ENCODE results near the gene ACAP1. TPM values are rescaled to one million over a fixed set of nuclear protein-coding genes. Genes with fewer than 3 reads are reported as not detected.

The ACAP1 gene
- polyA plus RNA-seq, 5 donors: 5.5 to 9.9 (median 7.5) TPM

DNA sequence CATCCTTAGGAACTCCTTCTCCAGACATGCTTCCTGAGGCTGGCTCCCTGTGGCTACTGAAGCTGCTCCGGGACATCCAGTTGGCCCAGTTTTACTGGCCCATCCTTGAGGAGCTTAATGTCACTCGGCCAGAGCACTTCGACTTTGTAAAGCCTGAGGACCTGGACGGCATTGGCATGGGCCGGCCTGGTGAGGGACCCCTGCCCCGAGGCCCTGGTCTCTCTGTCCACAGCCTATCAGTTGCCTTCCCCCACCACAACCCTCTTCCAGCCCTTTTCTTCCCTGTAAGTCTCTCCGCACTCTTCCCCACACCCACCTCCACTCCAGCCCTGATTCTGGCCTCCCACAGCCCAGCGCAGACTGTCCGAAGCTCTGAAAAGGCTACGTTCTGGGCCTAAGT lies 46.6 kb downstream of the ACAP1 start:
- no peak for DNase-seq

DNA sequence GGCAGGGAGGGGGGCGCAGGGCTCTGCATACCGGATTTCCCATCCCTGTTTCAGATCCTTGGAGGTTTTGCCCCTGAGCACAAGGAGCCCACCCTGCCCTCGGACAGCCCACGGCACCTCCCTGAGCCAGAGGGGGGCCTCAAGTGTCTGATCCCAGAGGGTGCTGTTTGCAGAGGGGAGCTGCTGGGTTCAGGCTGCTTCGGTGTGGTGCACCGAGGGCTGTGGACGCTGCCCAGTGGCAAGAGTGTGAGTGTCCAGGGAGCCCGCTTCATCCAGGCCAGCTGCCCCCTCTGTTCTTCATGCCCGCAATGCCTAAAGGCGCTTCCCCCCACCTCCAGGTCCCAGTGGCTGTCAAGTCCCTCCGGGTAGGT lies 47.0 kb downstream of the ACAP1 start:
- no peak for DNase-seq

DNA sequence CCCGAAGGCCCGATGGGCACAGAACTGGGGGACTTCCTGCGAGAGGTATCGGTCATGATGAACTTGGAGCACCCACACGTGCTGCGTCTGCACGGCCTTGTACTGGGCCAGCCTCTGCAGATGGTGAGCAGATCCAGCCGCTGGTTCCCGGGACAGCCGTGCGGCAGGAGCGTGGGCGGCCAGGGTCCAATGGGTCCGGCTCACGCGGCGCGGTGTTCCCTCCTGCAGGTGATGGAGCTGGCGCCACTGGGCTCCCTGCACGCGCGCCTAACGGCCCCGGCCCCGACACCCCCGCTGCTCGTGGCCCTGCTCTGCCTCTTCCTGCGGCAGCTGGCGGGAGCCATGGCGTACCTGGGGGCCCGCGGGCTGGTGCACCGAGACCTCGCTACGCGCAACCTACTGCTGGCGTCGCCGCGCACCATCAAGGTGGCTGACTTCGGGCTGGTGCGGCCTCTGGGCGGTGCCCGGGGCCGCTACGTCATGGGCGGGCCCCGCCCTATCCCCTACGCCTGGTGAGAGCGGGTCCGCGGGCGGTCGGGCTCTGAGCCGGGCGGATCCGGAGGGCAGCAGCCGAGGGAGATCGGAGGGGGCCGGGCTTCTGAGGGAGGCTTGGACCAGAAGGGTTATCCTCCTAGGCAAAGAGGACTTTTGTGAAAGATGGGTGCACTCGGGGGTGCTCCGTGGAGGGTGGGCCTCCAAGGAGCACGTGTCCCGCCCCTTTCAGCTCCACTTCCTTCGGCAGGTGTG lies 47.6 kb downstream of the ACAP1 start:
- peak in 1 of 2 donors; percentile 59 for DNase-seq

GRCh38 chr17:7384489-7385081 lies 48.3 kb downstream of the ACAP1 start:
- no peak for DNase-seq

- no peak for DNase-seq
These were observed 52.5 kb downstream of the ACAP1 start for GRCh38 chr17:7388856-7389255.

DNA sequence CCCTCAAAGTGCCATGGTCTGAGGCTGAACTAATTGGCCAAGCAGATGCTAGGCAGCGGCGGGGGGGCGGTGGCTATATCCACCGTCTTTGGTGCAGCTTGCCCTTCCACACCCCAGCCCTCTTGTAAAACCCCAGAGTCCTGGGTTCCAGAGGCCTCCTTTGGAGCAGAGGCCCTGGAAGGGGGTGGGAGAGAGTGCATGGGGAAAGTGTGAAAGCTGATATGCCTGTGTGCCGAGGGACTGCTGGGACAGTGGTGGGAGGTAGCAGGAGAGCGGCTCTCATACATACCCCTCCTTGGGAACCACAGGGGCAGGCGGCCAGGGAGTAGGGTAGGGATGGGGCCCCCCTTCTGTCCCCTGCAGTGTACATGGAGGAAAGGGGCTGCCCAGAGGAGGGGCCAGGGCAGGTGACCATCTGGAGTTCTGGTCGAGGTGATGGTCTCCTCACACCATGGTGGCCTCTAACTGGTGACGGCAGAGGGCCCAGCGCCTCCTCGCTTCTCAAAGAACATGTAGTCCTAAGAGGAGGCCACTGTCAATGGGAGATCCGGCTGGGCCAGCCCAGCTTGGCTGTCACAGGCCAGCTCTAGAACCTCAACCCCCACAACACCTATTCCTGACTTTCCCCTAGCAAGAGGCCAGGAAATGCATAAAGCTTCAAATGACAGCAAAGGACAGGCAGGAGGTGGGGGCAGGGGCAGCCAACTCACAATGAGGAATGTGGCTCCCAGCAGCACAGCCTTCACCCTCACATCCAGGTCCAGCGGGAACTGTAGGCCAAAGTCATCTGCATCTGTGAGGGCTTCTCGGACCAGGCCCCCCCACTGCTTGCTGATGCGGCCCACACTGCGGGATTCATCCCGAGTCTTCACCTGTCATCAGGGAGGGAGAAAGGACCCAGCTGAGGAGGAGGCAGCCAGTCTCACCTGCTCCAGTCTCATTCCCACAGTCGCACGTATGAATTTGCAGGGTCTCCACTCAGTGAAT lies 53.9 kb downstream of the ACAP1 start:
- DNase-seq: no peak

GRCh38 chr17:7391307-7391706 lies 55.0 kb downstream of the ACAP1 start:
- no peak for DNase-seq

DNA sequence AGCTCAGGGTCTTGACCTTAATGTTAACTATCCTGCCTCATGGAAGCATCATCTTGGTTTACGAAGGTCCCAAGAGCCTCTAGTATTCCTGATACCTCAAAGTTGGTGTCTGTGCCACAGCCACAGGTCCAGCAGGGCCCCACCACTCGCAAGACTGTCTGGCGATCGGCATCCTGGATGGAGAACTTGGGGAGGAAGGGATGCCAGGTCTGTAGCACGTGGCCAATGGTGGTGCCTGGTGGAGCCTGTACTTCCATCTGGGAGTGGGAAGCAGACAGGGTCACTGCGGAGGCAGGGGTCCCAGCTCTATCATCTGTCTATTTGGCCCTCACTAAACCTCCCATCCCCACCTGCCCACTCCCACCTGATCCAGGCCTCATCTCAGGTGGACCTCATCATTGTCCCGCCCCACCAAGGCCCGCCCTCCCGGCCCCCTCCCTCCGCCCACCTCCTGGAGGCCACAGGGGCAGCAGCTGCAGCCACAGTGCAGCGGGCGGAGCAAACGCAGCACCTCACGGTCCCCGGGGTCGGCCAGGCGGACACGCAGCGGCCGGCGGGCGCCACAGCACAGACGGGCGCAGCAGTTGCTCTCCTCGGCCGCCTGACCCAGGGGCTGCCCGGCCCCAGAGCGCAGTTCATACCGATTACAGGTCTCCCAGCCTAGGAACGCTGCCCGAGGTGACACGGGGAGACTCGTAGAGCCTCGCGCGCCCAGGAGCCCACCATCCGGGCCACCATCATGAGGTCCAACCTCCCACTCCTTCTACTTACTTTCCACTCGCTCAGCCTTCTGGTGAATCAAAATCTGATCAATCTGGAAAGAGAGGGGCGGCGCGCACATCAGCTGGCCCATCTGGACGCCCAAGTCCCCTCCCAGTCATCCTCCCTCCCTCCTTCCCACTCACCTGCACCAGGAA lies 56.6 kb downstream of the ACAP1 start:
- DNase-seq: no peak

- no peak for DNase-seq
These were observed 57.5 kb downstream of the ACAP1 start for GRCh38 chr17:7393613-7394451.

- peak; percentile 84 for DNase-seq
These were observed 58.3 kb downstream of the ACAP1 start, which contains the start of gene PLSCR3 for GRCh38 chr17:7394452-7395191. PLSCR3 (minus strand) TSS chr17:7394525; CDS start chr17:7394110, 415 bp downstream.

DNA sequence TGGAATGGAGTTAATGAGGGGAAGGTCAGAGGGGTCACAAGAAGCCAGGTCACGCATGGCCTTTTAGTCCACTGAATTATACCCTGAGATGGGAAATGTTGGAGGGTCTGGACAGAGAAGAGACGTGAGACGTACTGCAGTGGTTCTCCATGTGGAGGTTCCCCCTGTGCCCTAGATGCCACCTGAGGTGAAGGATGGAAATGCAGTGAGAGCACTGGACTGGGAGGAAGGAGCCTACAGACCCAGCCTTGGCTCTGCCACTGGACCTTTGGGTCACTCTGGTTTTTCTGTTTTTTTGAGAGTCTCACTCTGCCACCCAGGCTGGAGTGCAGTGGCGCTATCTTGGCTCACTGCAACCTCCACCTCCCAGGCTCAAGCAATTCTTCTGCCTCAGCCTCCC lies 59.8 kb downstream of the ACAP1 start:
- no peak for DNase-seq

DNA sequence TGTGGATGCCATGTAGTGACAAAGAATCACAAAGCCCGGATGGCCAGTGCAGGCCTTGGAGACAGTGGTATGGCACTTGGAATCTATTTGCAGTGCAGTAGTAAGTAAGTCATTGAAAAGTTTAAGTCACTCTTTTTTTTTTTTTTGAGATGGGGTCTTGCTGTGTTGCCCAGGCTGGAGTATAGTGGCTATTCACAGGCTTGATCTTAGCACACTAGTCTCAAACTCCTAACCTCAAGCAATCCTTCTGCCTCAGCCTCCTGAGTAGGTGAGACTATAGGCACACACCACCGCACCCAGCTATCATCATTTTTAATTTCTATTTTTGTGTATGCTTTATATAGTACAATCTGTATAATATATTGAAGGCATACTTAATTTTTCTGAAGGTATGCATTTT lies 62.3 kb downstream of the ACAP1 start:
- no peak for DNase-seq

Other genes starting within 250 kb of the ACAP1 start
- 1 to 10 TPM in 1 of 5 donors, under 1 TPM in 4; 0.31 to 2.1 (median 0.72) TPM for gene ASGR2, start 221.7 kb upstream of the ACAP1 start, polyA plus RNA-seq (ENCODE audit: insufficient read depth in 1 of 5, insufficient read length in 5 of 5, low replicate concordance in 1 of 5)
- gene ASGR1, start 157.2 kb upstream of the ACAP1 start, polyA plus RNA-seq (ENCODE audit: insufficient read depth in 1 of 5, insufficient read length in 5 of 5, low replicate concordance in 1 of 5): 10 to 100 TPM in 3 of 5 donors, 1 to 10 TPM in 2; 7.2 to 11.9 (median 10.4) TPM
- 10 to 100 TPM; 33.6 to 62.3 (median 45.4) TPM for gene DLG4, start 116.7 kb upstream of the ACAP1 start, polyA plus RNA-seq (ENCODE audit: insufficient read depth in 1 of 5, insufficient read length in 5 of 5, low replicate concordance in 1 of 5)
- 100 to 1,000 TPM; 289 to 380 (median 360) TPM for gene ACADVL, start 116.6 kb upstream of the ACAP1 start, polyA plus RNA-seq (ENCODE audit: insufficient read depth in 1 of 5, insufficient read length in 5 of 5, low replicate concordance in 1 of 5)
- gene DVL2, start 102.0 kb upstream of the ACAP1 start, polyA plus RNA-seq (ENCODE audit: insufficient read depth in 1 of 5, insufficient read length in 5 of 5, low replicate concordance in 1 of 5): 10 to 100 TPM; 42.5 to 62.9 (median 56.0) TPM
- 10 to 100 TPM; 32.7 to 58.8 (median 46.7) TPM for gene PHF23, start 97.1 kb upstream of the ACAP1 start, polyA plus RNA-seq (ENCODE audit: insufficient read depth in 1 of 5, insufficient read length in 5 of 5, low replicate concordance in 1 of 5)
- 100 to 1,000 TPM; 375 to 529 (median 415) TPM for gene GABARAP, start 94.1 kb upstream of the ACAP1 start, polyA plus RNA-seq (ENCODE audit: insufficient read depth in 1 of 5, insufficient read length in 5 of 5, low replicate concordance in 1 of 5)
- 100 to 1,000 TPM; 128 to 156 (median 146) TPM for gene CTDNEP1, start 84.8 kb upstream of the ACAP1 start, polyA plus RNA-seq (ENCODE audit: insufficient read depth in 1 of 5, insufficient read length in 5 of 5, low replicate concordance in 1 of 5)
- 10 to 100 TPM; 36.6 to 49.7 (median 40.6) TPM for gene ELP5, start 84.3 kb upstream of the ACAP1 start, polyA plus RNA-seq (ENCODE audit: insufficient read depth in 1 of 5, insufficient read length in 5 of 5, low replicate concordance in 1 of 5)
- gene CLDN7, start 74.1 kb upstream of the ACAP1 start, polyA plus RNA-seq (ENCODE audit: insufficient read depth in 1 of 5, insufficient read length in 5 of 5, low replicate concordance in 1 of 5): 10 to 100 TPM; 22.3 to 35.1 (median 33.6) TPM
- 1 to 10 TPM in 4 of 5 donors, under 1 TPM in 1; 0.80 to 2.7 (median 1.2) TPM for gene SLC2A4, start 54.8 kb upstream of the ACAP1 start, polyA plus RNA-seq (ENCODE audit: insufficient read depth in 1 of 5, insufficient read length in 5 of 5, low replicate concordance in 1 of 5)
- gene YBX2, start 41.9 kb upstream of the ACAP1 start, polyA plus RNA-seq (ENCODE audit: insufficient read depth in 1 of 5, insufficient read length in 5 of 5, low replicate concordance in 1 of 5): 1 to 10 TPM; 1.2 to 2.4 (median 1.4) TPM
- gene EIF5A, start 28.9 kb upstream of the ACAP1 start, polyA plus RNA-seq (ENCODE audit: insufficient read depth in 1 of 5, insufficient read length in 5 of 5, low replicate concordance in 1 of 5): 100 to 1,000 TPM; 224 to 373 (median 229) TPM
- gene GPS2, start 21.2 kb upstream of the ACAP1 start, polyA plus RNA-seq (ENCODE audit: insufficient read depth in 1 of 5, insufficient read length in 5 of 5, low replicate concordance in 1 of 5): 10 to 100 TPM; 65.7 to 91.2 (median 81.3) TPM
- 10 to 100 TPM; 19.7 to 31.2 (median 28.1) TPM for gene NEURL4, start 7.2 kb upstream of the ACAP1 start, polyA plus RNA-seq (ENCODE audit: insufficient read depth in 1 of 5, insufficient read length in 5 of 5, low replicate concordance in 1 of 5)
- gene KCTD11, start 15.6 kb downstream of the ACAP1 start, polyA plus RNA-seq (ENCODE audit: insufficient read depth in 1 of 5, insufficient read length in 5 of 5, low replicate concordance in 1 of 5): 10 to 100 TPM in 3 of 5 donors, 1 to 10 TPM in 2; 9.6 to 13.9 (median 10.3) TPM
- not detected for gene TMEM95, start 18.6 kb downstream of the ACAP1 start, polyA plus RNA-seq (ENCODE audit: insufficient read depth in 1 of 5, insufficient read length in 5 of 5, low replicate concordance in 1 of 5)
- 1 to 10 TPM; 5.1 to 6.8 (median 6.7) TPM for gene TNK1, start 44.6 kb downstream of the ACAP1 start, polyA plus RNA-seq (ENCODE audit: insufficient read depth in 1 of 5, insufficient read length in 5 of 5, low replicate concordance in 1 of 5)
- 10 to 100 TPM; 39.3 to 74.6 (median 57.6) TPM for gene PLSCR3, start 58.0 kb downstream of the ACAP1 start, polyA plus RNA-seq (ENCODE audit: insufficient read depth in 1 of 5, insufficient read length in 5 of 5, low replicate concordance in 1 of 5)
- 10 to 100 TPM; 67.5 to 86.1 (median 74.5) TPM for gene TMEM256, start 67.6 kb downstream of the ACAP1 start, polyA plus RNA-seq (ENCODE audit: insufficient read depth in 1 of 5, insufficient read length in 5 of 5, low replicate concordance in 1 of 5)
- gene NLGN2, start 71.3 kb downstream of the ACAP1 start, polyA plus RNA-seq (ENCODE audit: insufficient read depth in 1 of 5, insufficient read length in 5 of 5, low replicate concordance in 1 of 5): 10 to 100 TPM; 22.6 to 36.3 (median 31.7) TPM
- gene SPEM1, start 83.8 kb downstream of the ACAP1 start, polyA plus RNA-seq (ENCODE audit: insufficient read depth in 1 of 5, insufficient read length in 5 of 5, low replicate concordance in 1 of 5): not detected
- not detected for gene SPEM2, start 89.1 kb downstream of the ACAP1 start, polyA plus RNA-seq (ENCODE audit: insufficient read depth in 1 of 5, insufficient read length in 5 of 5, low replicate concordance in 1 of 5)
- not detected for gene SPEM3, start 92.3 kb downstream of the ACAP1 start, polyA plus RNA-seq (ENCODE audit: insufficient read depth in 1 of 5, insufficient read length in 5 of 5, low replicate concordance in 1 of 5)
- gene TMEM102, start 98.9 kb downstream of the ACAP1 start, polyA plus RNA-seq (ENCODE audit: insufficient read depth in 1 of 5, insufficient read length in 5 of 5, low replicate concordance in 1 of 5): 1 to 10 TPM; 2.1 to 3.2 (median 2.4) TPM
- gene FGF11, start 103.0 kb downstream of the ACAP1 start, polyA plus RNA-seq (ENCODE audit: insufficient read depth in 1 of 5, insufficient read length in 5 of 5, low replicate concordance in 1 of 5): 1 to 10 TPM; 1.4 to 2.5 (median 1.9) TPM
- gene CHRNB1, start 108.5 kb downstream of the ACAP1 start, polyA plus RNA-seq (ENCODE audit: insufficient read depth in 1 of 5, insufficient read length in 5 of 5, low replicate concordance in 1 of 5): 10 to 100 TPM in 3 of 5 donors, 1 to 10 TPM in 2; 9.0 to 14.8 (median 10.5) TPM
- gene ZBTB4, start 143.1 kb downstream of the ACAP1 start, polyA plus RNA-seq (ENCODE audit: insufficient read depth in 1 of 5, insufficient read length in 5 of 5, low replicate concordance in 1 of 5): 10 to 100 TPM; 36.6 to 52.9 (median 43.8) TPM
- under 1 TPM; 0.15 to 0.40 (median 0.35) TPM for gene SLC35G6, start 144.9 kb downstream of the ACAP1 start, polyA plus RNA-seq (ENCODE audit: insufficient read depth in 1 of 5, insufficient read length in 5 of 5, low replicate concordance in 1 of 5)
- gene POLR2A, start 147.8 kb downstream of the ACAP1 start, polyA plus RNA-seq (ENCODE audit: insufficient read depth in 1 of 5, insufficient read length in 5 of 5, low replicate concordance in 1 of 5): 100 to 1,000 TPM in 1 of 5 donors, 10 to 100 TPM in 4; 79.6 to 127 (median 89.6) TPM
- gene TNFSF12, start 212.5 kb downstream of the ACAP1 start, polyA plus RNA-seq (ENCODE audit: insufficient read depth in 1 of 5, insufficient read length in 5 of 5, low replicate concordance in 1 of 5): 10 to 100 TPM; 20.1 to 40.5 (median 31.3) TPM
- 10 to 100 TPM; 16.2 to 23.2 (median 17.2) TPM for gene TNFSF13, start 222.2 kb downstream of the ACAP1 start, polyA plus RNA-seq (ENCODE audit: insufficient read depth in 1 of 5, insufficient read length in 5 of 5, low replicate concordance in 1 of 5)
- gene SENP3, start 225.4 kb downstream of the ACAP1 start, polyA plus RNA-seq (ENCODE audit: insufficient read depth in 1 of 5, insufficient read length in 5 of 5, low replicate concordance in 1 of 5): 10 to 100 TPM; 61.1 to 72.4 (median 70.5) TPM
- gene CD68, start 243.1 kb downstream of the ACAP1 start, polyA plus RNA-seq (ENCODE audit: insufficient read depth in 1 of 5, insufficient read length in 5 of 5, low replicate concordance in 1 of 5): 10 to 100 TPM; 30.7 to 40.7 (median 32.3) TPM
- gene MPDU1, start 247.3 kb downstream of the ACAP1 start, polyA plus RNA-seq (ENCODE audit: insufficient read depth in 1 of 5, insufficient read length in 5 of 5, low replicate concordance in 1 of 5): 10 to 100 TPM; 83.2 to 98.1 (median 93.5) TPM